ENCODE data around the gene CREB3L2. TPM values are rescaled to one million over a fixed set of nuclear protein-coding genes. Genes with fewer than 3 reads are reported as not detected.
A peak's percentile ranks its signal among the peaks of the same experiment; 100 is the strongest.

Gene CREB3L2
- total RNA-seq, 4 donors from 2014 or later, result 33.1 to 59.1 (median 43.3) TPM

DNA sequence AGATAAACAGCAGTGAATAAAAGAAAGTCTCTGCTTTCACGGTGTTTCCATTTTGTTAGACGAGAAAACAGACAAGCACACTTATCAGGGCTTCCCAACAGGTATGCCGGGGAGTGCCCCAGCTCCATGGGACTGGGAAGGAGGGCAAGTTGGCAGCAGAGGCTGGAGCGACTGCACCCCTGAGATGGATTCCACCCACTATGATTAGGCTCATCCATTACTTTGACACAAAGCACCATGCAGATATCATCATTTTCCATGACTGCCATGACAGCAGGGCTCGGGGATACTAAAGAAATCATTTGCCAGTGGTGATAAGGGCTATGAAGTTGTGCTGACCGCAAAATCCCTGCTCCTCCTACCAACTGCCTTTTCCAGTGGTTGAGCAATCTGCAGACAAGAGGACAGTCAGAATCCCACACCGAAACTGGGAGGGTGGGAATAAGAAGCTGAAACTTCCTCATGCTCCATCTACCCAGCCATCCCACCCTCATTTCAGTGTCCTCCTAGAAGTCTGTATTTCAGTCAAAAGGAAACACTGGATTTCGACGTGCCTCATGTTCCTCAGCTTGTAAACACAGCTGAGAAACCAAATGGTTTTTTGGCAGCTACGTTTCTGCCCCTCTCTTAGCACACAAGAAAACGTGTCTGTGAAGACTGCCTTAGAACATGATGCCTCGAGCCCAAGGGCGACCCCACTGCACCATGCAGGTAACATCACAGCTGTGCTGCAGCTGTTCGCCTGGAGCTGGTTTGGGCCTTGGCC lies 15.5 kb downstream of the CREB3L2 start:
- H3K27me3 ChIP-seq, result no peaks in the 10 kb centered on the region
- ATAC-seq, result peak; percentile 70
- no peaks in the 10 kb centered on the region for H3K9me3 ChIP-seq
- WGBS, 2 donors (ENCODE audit: low coverage in 1 of 2), result 25 to 60% methylated on average over 8 to 10 of the region's 14 CpGs
- peak overlapping the region in 3 of 4 donors; percentile 64 to 74 (median 65) for H3K27ac ChIP-seq
- no peaks in the 10 kb centered on the region for H3K36me3 ChIP-seq
- H3K4me3 ChIP-seq, result no peak overlapping the region
- peaks cover 25 to 99% (median 72%) of the 10 kb centered on the region in 3 donors for H3K4me1 ChIP-seq
- TF ChIP-seq POLR2AphosphoS5 (IDR thresholded peaks at IDR 0.05) (peak; percentile 59), CTCF (IDR thresholded peaks at IDR 0.05) (no peak)

DNA sequence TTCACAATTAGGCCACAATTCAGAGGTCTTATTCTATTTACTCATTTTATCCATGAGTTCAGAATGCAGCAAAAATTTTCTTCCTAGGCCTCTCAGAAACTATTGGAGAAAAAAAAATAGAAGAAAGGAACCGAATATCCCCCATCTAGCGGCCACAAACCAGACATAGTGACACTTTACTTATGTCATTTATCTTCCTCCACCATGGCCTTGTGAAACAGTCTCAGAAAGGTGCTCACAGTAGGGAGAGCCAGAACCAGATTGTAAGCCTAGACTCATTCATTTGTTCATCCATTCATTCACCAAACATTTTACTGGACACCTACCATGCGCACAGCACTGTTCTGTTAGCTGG lies 16.0 kb downstream of the CREB3L2 start:
- 47 to 89% methylated on average over 2 of the region's 3 CpGs for WGBS, 2 donors (ENCODE audit: low coverage in 1 of 2)
- peaks cover 29 to 99% (median 73%) of the 10 kb centered on the region in 3 donors for H3K4me1 ChIP-seq

GRCh38 chr7:137985253-137985896 lies 16.5 kb downstream of the CREB3L2 start:
- Histone ChIP-seq H3K27me3 (no peaks in the 10 kb centered on the region), H3K4me3 (no peak overlapping the region), H3K27ac (peak overlapping the region in 3 of 4 donors; percentile 30 to 74 (median 43)), H3K9me3 (no peaks in the 10 kb centered on the region), H3K36me3 (no peaks in the 10 kb centered on the region), H3K4me1 (peaks cover 29 to 99% (median 73%) of the 10 kb centered on the region in 3 donors)
- TF ChIP-seq POLR2AphosphoS5 (IDR thresholded peaks at IDR 0.05), result no peak
- no peak for TF ChIP-seq EP300 (IDR thresholded peaks at IDR 0.05)
- TF ChIP-seq POLR2A (IDR thresholded peaks at IDR 0.05), result no peak
- no peak for TF ChIP-seq CTCF (IDR thresholded peaks at IDR 0.05)
- no peak for ATAC-seq
- WGBS, 2 donors (ENCODE audit: low coverage in 1 of 2), result 81 to 83% methylated on average over 1 to 4 of the region's 8 CpGs

More for the DNA sequence above, 16.0 kb downstream of the CREB3L2 start:
- no peaks in the 10 kb centered on the region for H3K27me3 ChIP-seq
- peak overlapping the region in 3 of 4 donors; percentile 43 to 74 (median 64) for H3K27ac ChIP-seq
- no peak overlapping the region for H3K4me3 ChIP-seq
- TF ChIP-seq CTCF (IDR thresholded peaks at IDR 0.05) (no peak), EP300 (IDR thresholded peaks at IDR 0.05) (no peak), POLR2A (IDR thresholded peaks at IDR 0.05) (no peak), POLR2AphosphoS5 (IDR thresholded peaks at IDR 0.05) (no peak)
- no peaks in the 10 kb centered on the region for H3K36me3 ChIP-seq
- ATAC-seq, result no peak
- no peaks in the 10 kb centered on the region for H3K9me3 ChIP-seq

- H3K36me3 ChIP-seq, result no peaks in the 10 kb centered on the region
- H3K27me3 ChIP-seq, result no peaks in the 10 kb centered on the region
- WGBS, 2 donors (ENCODE audit: low coverage in 1 of 2), result 73 to 79% methylated on average over 5 to 11 of the region's 11 CpGs
- no peaks in the 10 kb centered on the region for H3K9me3 ChIP-seq
- TF ChIP-seq POLR2A (IDR thresholded peaks at IDR 0.05) (no peak), POLR2AphosphoS5 (IDR thresholded peaks at IDR 0.05) (no peak), EP300 (IDR thresholded peaks at IDR 0.05) (no peak), CTCF (IDR thresholded peaks at IDR 0.05) (no peak)
- H3K4me1 ChIP-seq, result peaks cover 23 to 97% (median 63%) of the 10 kb centered on the region in 3 donors
- no peak for ATAC-seq
- H3K4me3 ChIP-seq, result no peak overlapping the region
- peak overlapping the region in 3 of 4 donors; percentile 30 to 74 (median 49) for H3K27ac ChIP-seq
These were observed 17.5 kb downstream of the CREB3L2 start for GRCh38 chr7:137984181-137985041.
